Left ventricle myocardium inferior (tissue), 1 donor: ENCODE data around the gene HS6ST1. TPM values are rescaled to one million over a fixed set of nuclear protein-coding genes. Genes with fewer than 3 reads are reported as not detected.

ENCODE experiments used
- DNase-seq: peaks from one replicate; pipeline ENCODE4 v3.0.0-alpha.2; 2020
- H3K27ac ChIP-seq: fragments of 200-600 bp; replicated peaks from 2 replicates; pipeline ENCODE4 v1.8.0; 2021
- H3K27me3 ChIP-seq: fragments of 200-600 bp; 2 replicates; pipeline ENCODE4 v1.8.0; 2021; ENCODE audit warnings: low read depth
- H3K36me3 ChIP-seq: fragments of 200-600 bp; 2 replicates; pipeline ENCODE4 v1.8.0; 2021
- H3K4me1 ChIP-seq: fragments of 200-600 bp; 2 replicates; pipeline ENCODE4 v1.8.0; 2021
- H3K4me3 ChIP-seq: fragments of 200-600 bp; 2 replicates; pipeline ENCODE4 v1.8.0; 2021; ENCODE audit warnings: mild to moderate bottlenecking, moderate library complexity
- H3K9me3 ChIP-seq: fragments of 200-600 bp; replicated peaks from 2 replicates; pipeline ENCODE4 v1.8.0; 2021
- intact Hi-C: fragments of 100-400 bp; cut with micrococcal nuclease; formaldehyde crosslinking; loops from one replicate; pipeline ENCODE4 v1.11.0; 2022
- total RNA-seq: library from RNA; stranded (reverse); fragmentation: NEBNext Ultra II Directional; extraction: Animal tissue kit (Norgen Biotek cat#: 25700); gene quantifications from one replicate; pipeline ENCODE4 v1.2.1, GENCODE V29; 2021
- TF ChIP-seq, protein P1 (sequence below): fragments of 200-600 bp; IDR thresholded peaks from 2 replicates; pipeline ENCODE4 v1.8.0; 2021; ENCODE audit warnings: antibody characterized with exemption, mild to moderate bottlenecking, borderline replicate concordance
- donor health status: DM: no; HTN: yes; CAD: no; lungs with severe emphysema.

Gene HS6ST1
- total RNA-seq, 1 donor from 2014 or later: 26.7 TPM

DNA sequence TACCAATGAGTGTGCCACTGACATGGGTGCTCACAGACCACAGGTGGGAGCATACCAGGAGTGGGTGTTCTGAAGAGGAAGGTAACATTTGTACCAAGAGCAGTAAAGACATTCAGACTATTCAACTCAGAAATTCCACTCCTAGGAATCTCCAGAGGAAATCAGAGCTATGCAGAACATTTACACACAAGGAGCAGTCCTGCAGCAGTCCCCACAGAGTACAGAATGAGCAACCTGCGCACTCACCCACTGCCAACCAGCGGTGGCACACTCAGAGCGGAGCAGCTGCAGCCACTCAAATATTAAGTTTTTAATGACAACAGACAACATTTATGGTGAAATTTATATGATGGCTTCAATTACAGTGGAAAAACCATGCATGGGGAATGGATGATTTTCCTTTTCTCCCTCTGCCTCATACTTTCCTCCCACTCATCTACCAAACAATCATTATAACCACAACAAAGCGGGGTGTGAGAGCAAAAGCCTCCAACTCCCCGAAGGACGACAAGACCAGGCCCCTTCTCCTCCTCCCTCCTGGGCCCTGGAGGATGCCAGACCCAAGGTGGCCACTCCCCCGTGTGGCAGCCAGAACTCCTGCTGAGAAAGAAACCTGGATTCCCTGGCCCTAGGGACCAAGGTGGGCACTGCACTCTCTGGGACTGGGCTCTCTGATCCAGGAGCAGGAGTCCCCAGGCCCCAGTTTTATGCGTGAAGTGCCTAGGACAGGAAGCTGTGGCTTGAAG is 5.4 kb downstream of the HS6ST1 start:
- H3K36me3 ChIP-seq: no peaks in the 10 kb centered on the region
- H3K27me3 ChIP-seq: no peaks in the 10 kb centered on the region
- TF ChIP-seq, protein P1, sequence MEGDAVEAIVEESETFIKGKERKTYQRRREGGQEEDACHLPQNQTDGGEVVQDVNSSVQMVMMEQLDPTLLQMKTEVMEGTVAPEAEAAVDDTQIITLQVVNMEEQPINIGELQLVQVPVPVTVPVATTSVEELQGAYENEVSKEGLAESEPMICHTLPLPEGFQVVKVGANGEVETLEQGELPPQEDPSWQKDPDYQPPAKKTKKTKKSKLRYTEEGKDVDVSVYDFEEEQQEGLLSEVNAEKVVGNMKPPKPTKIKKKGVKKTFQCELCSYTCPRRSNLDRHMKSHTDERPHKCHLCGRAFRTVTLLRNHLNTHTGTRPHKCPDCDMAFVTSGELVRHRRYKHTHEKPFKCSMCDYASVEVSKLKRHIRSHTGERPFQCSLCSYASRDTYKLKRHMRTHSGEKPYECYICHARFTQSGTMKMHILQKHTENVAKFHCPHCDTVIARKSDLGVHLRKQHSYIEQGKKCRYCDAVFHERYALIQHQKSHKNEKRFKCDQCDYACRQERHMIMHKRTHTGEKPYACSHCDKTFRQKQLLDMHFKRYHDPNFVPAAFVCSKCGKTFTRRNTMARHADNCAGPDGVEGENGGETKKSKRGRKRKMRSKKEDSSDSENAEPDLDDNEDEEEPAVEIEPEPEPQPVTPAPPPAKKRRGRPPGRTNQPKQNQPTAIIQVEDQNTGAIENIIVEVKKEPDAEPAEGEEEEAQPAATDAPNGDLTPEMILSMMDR: no peak
- no peak overlapping the region for H3K27ac ChIP-seq
- H3K9me3 ChIP-seq: no peaks in the 10 kb centered on the region
- no peak for DNase-seq
- no peak overlapping the region for H3K4me3 ChIP-seq
- intact Hi-C loops: no loop called here
- H3K4me1 ChIP-seq: peaks cover 84% of the 10 kb centered on the region

DNA sequence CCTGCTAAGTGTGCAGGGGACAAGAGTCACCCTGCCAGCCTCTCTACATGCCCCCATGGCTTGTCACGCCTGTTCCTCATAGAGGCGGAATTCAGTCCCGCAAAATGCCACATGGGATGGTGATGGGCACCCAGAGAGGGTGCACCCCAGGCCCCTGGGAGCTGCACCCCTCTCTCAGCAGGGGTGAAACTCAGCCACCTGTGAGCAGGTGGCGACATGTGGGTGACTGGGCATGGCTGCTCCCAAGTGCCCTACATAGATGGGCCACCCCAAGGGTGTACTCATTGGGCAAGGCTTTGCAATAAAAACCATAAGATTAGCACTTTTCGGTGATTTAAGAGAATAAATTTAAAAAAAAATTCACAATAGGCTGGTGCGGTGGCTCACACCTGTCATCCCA is 6.3 kb downstream of the HS6ST1 start:
- no peak for DNase-seq
- intact Hi-C loops: no loop called here
- H3K36me3 ChIP-seq: no peaks in the 10 kb centered on the region
- H3K9me3 ChIP-seq: no peaks in the 10 kb centered on the region
- H3K4me3 ChIP-seq: no peak overlapping the region
- peaks cover 88% of the 10 kb centered on the region for H3K4me1 ChIP-seq
- no peaks in the 10 kb centered on the region for H3K27me3 ChIP-seq
- TF ChIP-seq, protein P1: no peak
- H3K27ac ChIP-seq: no peak overlapping the region

DNA sequence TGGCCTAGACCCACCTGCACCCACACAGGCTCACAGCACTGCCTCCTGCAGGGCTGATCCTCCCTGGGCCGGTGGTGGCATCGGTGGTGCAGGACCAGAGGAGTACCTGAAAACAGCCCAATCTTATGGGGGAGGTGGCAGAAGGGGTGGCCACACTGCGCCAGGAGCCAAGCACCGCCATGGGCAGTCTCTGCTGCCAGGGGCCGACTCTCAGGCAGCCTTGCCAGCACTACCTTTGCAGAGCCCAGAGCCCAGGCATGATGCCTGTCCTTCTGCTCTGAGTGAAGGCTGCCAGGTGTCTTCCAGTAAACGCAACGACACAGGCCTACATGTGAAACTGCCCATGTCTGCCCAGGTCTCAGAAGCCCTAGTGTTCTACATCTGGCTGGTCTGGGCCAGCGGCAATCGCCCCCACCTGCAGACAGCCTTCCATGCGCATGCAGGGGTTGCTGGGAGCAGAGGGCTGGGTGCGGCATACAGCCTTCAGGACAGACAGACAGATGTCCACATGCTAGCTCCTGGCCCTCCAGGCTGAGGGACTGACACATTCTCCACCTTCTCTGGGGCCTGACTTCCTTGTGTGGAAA is 6.8 kb downstream of the HS6ST1 start:
- peaks cover 88% of the 10 kb centered on the region for H3K4me1 ChIP-seq
- DNase-seq: no peak
- no peaks in the 10 kb centered on the region for H3K36me3 ChIP-seq
- TF ChIP-seq, protein P1: no peak
- no peaks in the 10 kb centered on the region for H3K9me3 ChIP-seq
- H3K27ac ChIP-seq: no peak overlapping the region
- no peak overlapping the region for H3K4me3 ChIP-seq
- H3K27me3 ChIP-seq: no peaks in the 10 kb centered on the region
- intact Hi-C loops: no loop called here

DNA sequence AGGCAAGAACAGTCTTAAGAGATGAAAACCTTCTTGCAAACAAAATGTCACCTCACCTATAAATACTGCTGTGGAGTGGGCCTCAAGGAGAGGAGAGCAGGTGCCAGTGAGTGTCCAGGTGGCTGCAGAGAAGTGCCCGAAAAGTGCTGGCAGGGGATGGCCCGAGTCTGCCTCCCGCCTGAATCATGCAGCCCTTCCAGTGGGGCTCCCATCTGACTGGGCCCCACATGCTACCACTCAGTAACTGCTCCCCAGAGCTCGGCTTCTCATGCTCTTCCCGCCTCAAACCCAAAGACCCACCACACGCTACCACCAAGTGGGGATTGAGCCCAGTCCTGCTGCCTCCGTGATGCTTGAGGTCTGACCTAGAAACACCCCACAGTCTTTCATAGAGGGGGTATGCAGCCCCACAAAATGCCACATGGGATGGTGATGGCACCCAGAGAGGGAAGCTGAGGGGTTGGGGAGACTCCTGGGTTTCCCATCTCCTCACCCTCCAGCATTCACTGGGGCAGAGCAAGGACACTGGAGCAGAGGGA is 7.4 kb downstream of the HS6ST1 start:
- Histone ChIP-seq H3K27me3 (no peaks in the 10 kb centered on the region), H3K4me3 (no peak overlapping the region), H3K27ac (no peak overlapping the region), H3K9me3 (no peaks in the 10 kb centered on the region), H3K4me1 (peaks cover 88% of the 10 kb centered on the region), H3K36me3 (no peaks in the 10 kb centered on the region)
- no peak for DNase-seq
- TF ChIP-seq, protein P1: no peak
- intact Hi-C loops: no loop called here

DNA sequence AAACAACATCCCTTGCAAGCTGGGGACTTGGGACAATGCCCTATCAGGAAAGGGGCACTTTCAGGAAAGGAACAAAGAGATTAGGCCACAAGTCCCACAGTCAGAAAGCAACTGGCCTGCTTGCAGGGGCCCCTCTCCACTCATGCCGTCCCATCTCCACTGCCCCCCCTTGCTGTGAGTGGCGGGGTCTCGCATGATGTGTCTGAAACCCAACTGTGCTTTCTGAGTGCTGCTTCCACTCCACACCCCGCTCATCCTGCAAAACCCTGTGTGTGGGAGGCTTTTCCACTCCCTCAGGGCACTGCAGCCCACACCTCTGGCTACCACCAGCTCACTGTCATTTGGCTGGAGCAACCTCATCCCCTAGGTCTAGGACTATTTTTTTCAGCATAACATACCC is 7.9 kb downstream of the HS6ST1 start:
- H3K4me1 ChIP-seq: peaks cover 88% of the 10 kb centered on the region
- H3K36me3 ChIP-seq: no peaks in the 10 kb centered on the region
- TF ChIP-seq, protein P1: no peak
- intact Hi-C loops: no loop called here
- no peak overlapping the region for H3K4me3 ChIP-seq
- H3K27me3 ChIP-seq: no peaks in the 10 kb centered on the region
- H3K27ac ChIP-seq: no peak overlapping the region
- H3K9me3 ChIP-seq: no peaks in the 10 kb centered on the region
- peak; percentile 3 for DNase-seq
